HEK293T (cell line): Measurements from ENCODE around the gene PBRM1.

Experiments
- CTCF ChIA-PET: fragments of 350-600 bp; formaldehyde crosslinking; extraction: SDS; loops from one replicate; lab custom pipeline; 2021; ENCODE audit warnings: antibody characterized with exemption, inconsistent platforms; lab: Yijun Ruan, JAX
- POLR2A ChIA-PET: fragments of 350-600 bp; formaldehyde crosslinking; extraction: SDS; loops from one replicate; lab custom pipeline; 2020; ENCODE audit warnings: antibody characterized with exemption, inconsistent platforms; lab: Yijun Ruan, JAX
- DNase-seq: peaks from one replicate; pipeline ENCODE4 v3.0.0; 2012; ENCODE audit warnings: mixed read lengths; ENCODE audit errors: extremely low spot score
- ARNT ChIP-seq: fragments of 450-650 bp; IDR thresholded peaks from 2 replicates; pipeline ENCODE4 v1.6.1; 2017; ENCODE audit warnings: mild to moderate bottlenecking
- BHLHE40 ChIP-seq: fragments of 450-650 bp; IDR thresholded peaks from 2 replicates; pipeline ENCODE4 v1.6.1; 2016; ENCODE audit warnings: mild to moderate bottlenecking, moderate library complexity, borderline replicate concordance
- CTBP1 ChIP-seq: fragments of 450-650 bp; IDR thresholded peaks from 2 replicates; pipeline ENCODE4 v1.6.1; 2016; ENCODE audit warnings: borderline replicate concordance
- ELF4 ChIP-seq: fragments of 450-650 bp; IDR thresholded peaks from 2 replicates; pipeline ENCODE4 v1.6.1; 2017; ENCODE audit warnings: antibody characterized with exemption
- FOXA1 ChIP-seq: fragments of 450-650 bp; IDR thresholded peaks from 2 replicates; pipeline ENCODE4 v1.6.1; 2016; ENCODE audit warnings: mild to moderate bottlenecking
- FOXK2 ChIP-seq: fragments of 450-650 bp; IDR thresholded peaks from 2 replicates; pipeline ENCODE4 v1.6.1; 2016; ENCODE audit warnings: mild to moderate bottlenecking
- FOXM1 ChIP-seq: fragments of 450-650 bp; IDR thresholded peaks from 2 replicates; pipeline ENCODE4 v1.6.1; 2017; ENCODE audit warnings: mild to moderate bottlenecking, borderline replicate concordance
- HDGF ChIP-seq: fragments of 450-650 bp; IDR thresholded peaks from 2 replicates; pipeline ENCODE4 v1.6.1; 2017; ENCODE audit warnings: antibody characterized with exemption, borderline replicate concordance
- L3MBTL2 ChIP-seq: fragments of 450-650 bp; conservative IDR thresholded peaks from 2 replicates; pipeline ENCODE4 v1.6.1; 2016; ENCODE audit warnings: mild to moderate bottlenecking
- LEF1 ChIP-seq: fragments of 450-650 bp; IDR thresholded peaks from 2 replicates; pipeline ENCODE4 v1.6.1; 2017; ENCODE audit warnings: mild to moderate bottlenecking, borderline replicate concordance
- NFRKB ChIP-seq: fragments of 450-650 bp; IDR thresholded peaks from 2 replicates; pipeline ENCODE4 v1.6.1; 2016; ENCODE audit warnings: mild to moderate bottlenecking, moderate library complexity
- SP1 ChIP-seq: fragments of 450-650 bp; IDR thresholded peaks from 2 replicates; pipeline ENCODE4 v1.6.1; 2017
- SUZ12 ChIP-seq: fragments of 450-650 bp; IDR thresholded peaks from 2 replicates; pipeline ENCODE4 v1.6.1; 2016; ENCODE audit warnings: mild to moderate bottlenecking
- TARDBP ChIP-seq: fragments of 450-650 bp; IDR thresholded peaks from 2 replicates; pipeline ENCODE4 v1.6.1; 2016
- ZNF384 ChIP-seq: fragments of 450-650 bp; IDR thresholded peaks from 2 replicates; pipeline ENCODE4 v1.6.1; 2016
- TF ChIP-seq, protein P1 (sequence below): fragments of 450-650 bp; IDR thresholded peaks from 2 replicates; pipeline ENCODE4 v1.6.1; 2016

PBRM1 gene

DNA sequence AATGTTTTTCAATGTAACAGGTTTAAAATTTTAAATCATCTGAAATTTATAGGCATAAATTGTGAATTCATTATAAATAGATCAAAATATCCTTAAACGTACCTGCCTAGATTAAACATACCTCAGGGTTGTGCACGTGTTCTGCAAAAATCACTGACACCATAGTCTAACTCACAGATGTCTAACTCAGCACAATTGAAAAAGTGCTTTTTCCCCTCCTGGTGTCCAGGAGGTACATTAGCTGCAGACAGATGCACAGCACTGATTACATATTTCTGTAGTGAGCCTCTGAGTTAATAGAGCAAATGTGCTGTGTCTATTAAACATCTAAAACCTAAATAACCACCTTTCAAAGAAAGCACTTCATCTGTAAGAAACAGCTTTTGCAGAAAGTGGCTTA lies 138.6 kb downstream of the PBRM1 start:
- no peak for TF ChIP-seq SUZ12
- TF ChIP-seq ARNT: no peak
- TF ChIP-seq HDGF: no peak
- TF ChIP-seq, protein P1, sequence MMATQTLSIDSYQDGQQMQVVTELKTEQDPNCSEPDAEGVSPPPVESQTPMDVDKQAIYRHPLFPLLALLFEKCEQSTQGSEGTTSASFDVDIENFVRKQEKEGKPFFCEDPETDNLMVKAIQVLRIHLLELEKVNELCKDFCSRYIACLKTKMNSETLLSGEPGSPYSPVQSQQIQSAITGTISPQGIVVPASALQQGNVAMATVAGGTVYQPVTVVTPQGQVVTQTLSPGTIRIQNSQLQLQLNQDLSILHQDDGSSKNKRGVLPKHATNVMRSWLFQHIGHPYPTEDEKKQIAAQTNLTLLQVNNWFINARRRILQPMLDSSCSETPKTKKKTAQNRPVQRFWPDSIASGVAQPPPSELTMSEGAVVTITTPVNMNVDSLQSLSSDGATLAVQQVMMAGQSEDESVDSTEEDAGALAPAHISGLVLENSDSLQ: no peak
- TF ChIP-seq FOXM1: no peak
- no peak for TF ChIP-seq FOXA1
- TF ChIP-seq ELF4: no peak
- no peak for TF ChIP-seq BHLHE40
- no peak for TF ChIP-seq CTBP1
- no peak for TF ChIP-seq TARDBP
- TF ChIP-seq L3MBTL2: no peak
- no peak for TF ChIP-seq SP1
- no peak for TF ChIP-seq ZNF384
- no peak for TF ChIP-seq FOXK2
- no peak for TF ChIP-seq LEF1
- no peak for TF ChIP-seq NFRKB
- ChIA-PET CTCF (no interaction called here), POLR2A (interaction anchor here (1.0 kb wide), 1 partner anchor 11 kb away, joined by 4 read pairs; the partner anchor contains the start of gene UQCC5)
- DNase-seq: no peak

- CTCF ChIA-PET: interaction anchor here (0.7 kb wide), 1 partner anchor 275 kb away, joined by 3 read pairs; no protein-coding TSS in a partner anchor
- no peak for DNase-seq
- TF ChIP-seq ARNT: no peak
- TF ChIP-seq, protein P1: no peak
- no peak for TF ChIP-seq BHLHE40
- TF ChIP-seq HDGF: no peak
- no peak for TF ChIP-seq SP1
- TF ChIP-seq ZNF384: no peak
- TF ChIP-seq L3MBTL2: no peak
- no peak for TF ChIP-seq LEF1
- TF ChIP-seq CTBP1: no peak
- no peak for TF ChIP-seq ELF4
- TF ChIP-seq FOXM1: no peak
- no peak for TF ChIP-seq NFRKB
- no peak for TF ChIP-seq TARDBP
- POLR2A ChIA-PET: interaction anchor here (0.6 to 1.0 kb wide), 2 partner anchors 10 to 677 kb away, joined by 3 to 4 read pairs; partner anchors contain the start of gene UQCC5
Observed at GRCh38 chr3:52546111-52546901, 139.4 kb downstream of the PBRM1 start.

DNA sequence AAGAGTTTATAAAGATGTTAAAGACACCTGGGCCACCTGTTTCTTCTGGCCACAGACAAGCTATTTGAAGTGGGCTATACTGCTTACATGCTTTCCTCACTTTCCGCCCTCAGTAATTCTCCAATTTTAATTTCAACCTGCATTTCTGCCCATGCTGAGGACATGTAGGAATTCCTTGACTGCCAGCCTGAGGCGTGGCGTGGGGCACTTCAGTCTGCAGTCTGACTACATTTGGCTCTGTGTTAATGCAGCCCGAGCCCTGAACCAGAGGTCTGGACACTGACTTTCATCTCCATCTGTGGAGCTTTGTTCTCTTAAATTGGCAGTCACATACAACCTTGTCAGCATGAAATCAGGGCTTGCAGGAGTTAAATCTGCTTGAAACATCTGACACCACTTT lies 140.8 kb downstream of the PBRM1 start:
- POLR2A ChIA-PET: interaction anchor here (1.2 kb wide), 1 partner anchor 9 kb away, joined by 6 read pairs; the partner anchor contains the start of gene UQCC5
- no peak for DNase-seq
- TF ChIP-seq, protein P1: no peak
- TF ChIP-seq CTBP1 (no peak), ELF4 (no peak), ZNF384 (no peak), FOXA1 (no peak), TARDBP (no peak), FOXM1 (no peak), BHLHE40 (no peak), LEF1 (no peak), SUZ12 (no peak), L3MBTL2 (no peak), NFRKB (no peak), ARNT (no peak), SP1 (no peak), FOXK2 (no peak), HDGF (no peak)
- CTCF ChIA-PET: interaction anchor here (0.5 kb wide), 1 partner anchor 37 kb away, joined by 3 read pairs; no protein-coding TSS in a partner anchor

DNA sequence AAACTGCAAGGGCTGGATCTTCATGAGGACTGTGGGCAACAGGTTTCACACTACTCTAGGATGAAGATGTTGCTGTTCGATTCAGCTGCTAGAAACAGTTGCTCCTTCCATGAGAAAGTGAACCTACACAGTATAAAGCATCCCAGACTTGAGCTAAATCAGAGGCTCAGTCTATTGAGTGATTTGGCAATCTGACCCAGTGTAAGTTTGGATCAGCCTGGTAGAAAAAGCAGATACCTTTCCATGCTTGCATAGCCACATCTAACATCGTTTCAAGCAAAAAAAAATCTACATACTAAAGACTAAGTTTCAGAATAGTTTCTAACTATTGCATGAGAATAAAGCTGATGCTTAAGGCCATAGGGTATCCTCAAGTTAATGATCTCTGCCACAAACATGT lies 144.7 kb downstream of the PBRM1 start:
- POLR2A ChIA-PET: no interaction called here
- CTCF ChIA-PET: interaction anchor here (0.7 kb wide), 1 partner anchor 1664 kb away, joined by 3 read pairs; no protein-coding TSS in a partner anchor
- DNase-seq: no peak
- TF ChIP-seq SUZ12 (no peak), ARNT (no peak), L3MBTL2 (no peak), NFRKB (no peak), ELF4 (no peak), SP1 (no peak), ZNF384 (no peak), FOXA1 (no peak), HDGF (no peak)

DNA sequence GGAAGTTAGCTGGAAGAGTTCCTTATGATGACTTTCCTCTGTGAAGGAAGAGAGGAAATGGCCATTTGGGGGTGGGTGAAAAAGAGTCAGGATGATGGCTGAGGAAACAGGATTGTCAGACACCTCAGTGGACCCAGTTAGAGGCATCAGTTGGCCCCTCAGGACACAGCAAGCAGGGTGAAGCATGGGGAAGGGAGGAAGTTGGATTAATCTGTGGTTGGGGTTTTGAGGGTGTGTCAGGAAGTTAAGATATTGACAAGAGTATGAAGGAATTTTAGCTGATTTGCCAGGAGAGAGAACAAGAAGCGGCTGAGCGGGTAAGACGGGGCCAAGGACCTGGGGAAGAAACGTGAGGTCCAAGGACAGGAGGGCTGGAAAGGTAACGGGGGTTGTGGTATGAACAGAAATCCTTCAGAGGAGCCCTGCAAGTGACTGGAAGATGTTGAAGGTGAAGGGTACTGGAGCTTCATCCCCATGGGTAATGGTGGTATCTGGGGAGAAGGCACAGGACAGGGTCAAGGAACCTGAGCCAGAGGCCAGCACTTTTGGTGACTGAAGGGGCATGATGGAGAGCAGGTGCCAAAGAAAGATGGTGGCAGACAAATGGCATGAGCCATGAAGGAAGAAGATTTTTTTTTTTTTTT lies 146.6 kb downstream of the PBRM1 start:
- ChIA-PET POLR2A (no interaction called here), CTCF (no interaction called here)
- DNase-seq: no peak
- TF ChIP-seq ELF4 (no peak), LEF1 (no peak)

- ChIA-PET CTCF (interaction anchor here (0.5 to 1.2 kb wide), 2 partner anchors 126 to 302 kb away, joined by 3 read pairs; no protein-coding TSS in a partner anchor), POLR2A (no interaction called here)
- no peak for TF ChIP-seq FOXK2
- TF ChIP-seq HDGF: no peak
- TF ChIP-seq L3MBTL2: no peak
- TF ChIP-seq, protein P1: no peak
- no peak for TF ChIP-seq ARNT
- no peak for DNase-seq
Observed at GRCh38 chr3:52537726-52538421, 147.8 kb downstream of the PBRM1 start.
